Spleen (tissue), 11 donors: Measurements from ENCODE around the gene RRP36. TPM values are rescaled to one million over a fixed set of nuclear protein-coding genes. Genes with fewer than 3 reads are reported as not detected.
A peak's percentile ranks its signal among the peaks of the same experiment; 100 is the strongest.

Source experiments
- DNase-seq: peaks from one replicate; pipeline ENCODE4 v3.0.0-alpha.2; 2020
- H3K27ac ChIP-seq, 8 donors: fragments of 200-600 bp; sonication (generic) in 7 of 8; 1 replicate in 4 of 8; 2 replicates in 4 of 8; pipeline versions ENCODE4 v1.5.0 to v1.8.0; 2016 to 2021; ENCODE audit warnings: inconsistent platforms in 4 of 8, mild to moderate bottlenecking in 4 of 8, moderate library complexity in 1 of 8
- H3K27me3 ChIP-seq, 7 donors: fragments of 200-600 bp; sonication (generic) in 6 of 7; replicated peaks in 1 of 7; 1 replicate in 4 of 7; 2 replicates in 3 of 7; pipeline versions ENCODE4 v1.5.0 to v1.8.0; 2016 to 2021; ENCODE audit warnings: inconsistent platforms in 3 of 7, mild to moderate bottlenecking in 1 of 7
- H3K36me3 ChIP-seq, 6 donors: fragments of 200-600 bp; sonication (generic) in 5 of 6; 1 replicate in 4 of 6; 2 replicates in 2 of 6; pipeline versions ENCODE4 v1.5.0 to v1.8.0; 2016 to 2021; ENCODE audit warnings: inconsistent platforms in 2 of 6
- H3K4me1 ChIP-seq, 6 donors: fragments of 200-600 bp; sonication (generic) in 5 of 6; 1 replicate in 3 of 6; 2 replicates in 3 of 6; pipeline versions ENCODE4 v1.5.0 to v1.8.0; 2016 to 2021; ENCODE audit warnings: inconsistent platforms in 3 of 6
- H3K4me3 ChIP-seq, 8 donors: fragments of 200-600 bp; sonication (generic) in 7 of 8; 1 replicate in 4 of 8; 2 replicates in 4 of 8; pipeline versions ENCODE4 v1.5.0 to v1.8.0; 2016 to 2021; ENCODE audit warnings: inconsistent platforms in 4 of 8, mild to moderate bottlenecking in 4 of 8, moderate library complexity in 2 of 8
- H3K9me3 ChIP-seq, 8 donors: fragments of 200-600 bp; sonication (generic) in 7 of 8; 1 replicate in 4 of 8; 2 replicates in 4 of 8; pipeline versions ENCODE4 v1.5.0 to v1.8.0; 2016 to 2021; ENCODE audit warnings: inconsistent platforms in 4 of 8
- POLR2A ChIP-seq, 3 donors: fragments of 450-650 bp; IDR thresholded peaks; one replicate each; pipeline ENCODE4 v1.5.1; 2017; ENCODE audit warnings: antibody characterized with exemption in 3 of 3, mild to moderate bottlenecking in 1 of 3
- POLR2AphosphoS5 ChIP-seq, 3 donors: sonication (generic); formaldehyde crosslinking; IDR thresholded peaks; one replicate each; pipeline ENCODE4 v1.5.1; 2017; ENCODE audit warnings: antibody characterized with exemption in 3 of 3
- WGBS, 5 donors: extraction: QIAGEN DNeasy Blood & Tissue Kit in 3 of 5; methylation state at CpG; one replicate each; pipeline versions ENCODE4 v1.1.5 to v1.1.7; 2013 to 2018; 5-methylcytosine and 5-hydroxymethylcytosine counted together
- intact Hi-C: fragments of 100-400 bp; cut with DNase I; formaldehyde crosslinking; loops from one replicate; pipeline ENCODE4 v1.15.0; 2023; ENCODE audit warnings: low total_unique reads
- polyA plus RNA-seq, 3 donors: library from polyadenylated mRNA; stranded (reverse); fragments of 200-250 nt; gene quantifications; one replicate each; pipeline ENCODE4 v1.2.1, GENCODE V29; 2013
- total RNA-seq, 7 donors: library from RNA; depleted of rRNA in 3 of 7; stranded (reverse); fragments of >200 nt in 3 of 7; fragmentation: NEBNext Ultra II Directional in 4 of 7; extraction: Animal tissue kit (Norgen Biotek cat#: 25700) in 4 of 7; gene quantifications; one replicate each; pipeline versions ENCODE4 v1.1.0 to v1.2.1, GENCODE V29; 2016 to 2021
- TF ChIP-seq, protein P1 (sequence below), 11 experiments: fragments of 200-600 bp in 7 of 11; fragments of 450-650 bp in 4 of 11; sonication (generic) in 4 of 11; IDR thresholded peaks in 8 of 11; conservative IDR thresholded peaks in 3 of 11; 1 replicate in 7 of 11; 2 replicates in 4 of 11; pipeline versions ENCODE4 v1.4.0 to v1.8.0; 2016 to 2021; ENCODE audit warnings: antibody characterized with exemption in 11 of 11, inconsistent platforms in 4 of 11, mild to moderate bottlenecking in 1 of 11
- donor health status: healthy with polysubstance abuse.
- donor health status: DM: no; HTN: no; CAD: no; lungs with moderate emphysema.
- donor health status: DM: no; HTN: no; CAD: no.
- donor health status: Bipolar disorder and iron deficiency.
- donor health status: healthy.
- donor health status: DM: no; HTN: no; CAD: no.
- donor health status: DM: yes; HTN: yes; CAD: no.

The RRP36 gene
- total and polyA plus RNA-seq, 10 donors: 32.0 to 63.4 (median 39.6) TPM

DNA sequence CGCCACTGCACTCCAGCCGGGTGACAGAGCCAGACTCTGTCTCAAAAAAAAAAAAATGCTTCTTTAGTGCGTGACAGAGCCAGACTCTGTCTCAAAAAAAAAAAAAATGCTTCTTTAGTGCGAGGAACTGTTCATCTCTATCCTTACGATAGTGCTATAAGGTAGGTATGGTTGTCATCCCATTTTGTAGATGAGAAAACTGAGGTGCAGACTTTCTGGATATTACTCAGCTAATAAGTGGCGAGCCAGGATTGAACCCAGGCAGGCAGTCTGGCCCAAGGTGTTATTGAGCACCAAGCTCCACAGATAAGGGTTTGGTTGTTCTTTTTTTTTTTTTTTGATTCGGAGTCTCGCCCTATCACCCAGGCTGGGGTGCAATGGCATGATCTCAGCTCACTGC lies 19.6 kb upstream of the RRP36 start:
- 90 to 96% (median 93%) methylated on average over 8 of the region's 8 CpGs for WGBS, 5 donors
- no peaks in the 10 kb centered on the region for H3K4me1 ChIP-seq
- TF ChIP-seq POLR2A (IDR thresholded peaks at IDR 0.05) (no peak), POLR2AphosphoS5 (IDR thresholded peaks at IDR 0.05) (no peak)
- TF ChIP-seq, protein P1, sequence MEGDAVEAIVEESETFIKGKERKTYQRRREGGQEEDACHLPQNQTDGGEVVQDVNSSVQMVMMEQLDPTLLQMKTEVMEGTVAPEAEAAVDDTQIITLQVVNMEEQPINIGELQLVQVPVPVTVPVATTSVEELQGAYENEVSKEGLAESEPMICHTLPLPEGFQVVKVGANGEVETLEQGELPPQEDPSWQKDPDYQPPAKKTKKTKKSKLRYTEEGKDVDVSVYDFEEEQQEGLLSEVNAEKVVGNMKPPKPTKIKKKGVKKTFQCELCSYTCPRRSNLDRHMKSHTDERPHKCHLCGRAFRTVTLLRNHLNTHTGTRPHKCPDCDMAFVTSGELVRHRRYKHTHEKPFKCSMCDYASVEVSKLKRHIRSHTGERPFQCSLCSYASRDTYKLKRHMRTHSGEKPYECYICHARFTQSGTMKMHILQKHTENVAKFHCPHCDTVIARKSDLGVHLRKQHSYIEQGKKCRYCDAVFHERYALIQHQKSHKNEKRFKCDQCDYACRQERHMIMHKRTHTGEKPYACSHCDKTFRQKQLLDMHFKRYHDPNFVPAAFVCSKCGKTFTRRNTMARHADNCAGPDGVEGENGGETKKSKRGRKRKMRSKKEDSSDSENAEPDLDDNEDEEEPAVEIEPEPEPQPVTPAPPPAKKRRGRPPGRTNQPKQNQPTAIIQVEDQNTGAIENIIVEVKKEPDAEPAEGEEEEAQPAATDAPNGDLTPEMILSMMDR (IDR thresholded peaks at IDR 0.05 in 8 of 11, conservative IDR thresholded peaks at IDR 0.05 in 3 of 11): no peak

DNA sequence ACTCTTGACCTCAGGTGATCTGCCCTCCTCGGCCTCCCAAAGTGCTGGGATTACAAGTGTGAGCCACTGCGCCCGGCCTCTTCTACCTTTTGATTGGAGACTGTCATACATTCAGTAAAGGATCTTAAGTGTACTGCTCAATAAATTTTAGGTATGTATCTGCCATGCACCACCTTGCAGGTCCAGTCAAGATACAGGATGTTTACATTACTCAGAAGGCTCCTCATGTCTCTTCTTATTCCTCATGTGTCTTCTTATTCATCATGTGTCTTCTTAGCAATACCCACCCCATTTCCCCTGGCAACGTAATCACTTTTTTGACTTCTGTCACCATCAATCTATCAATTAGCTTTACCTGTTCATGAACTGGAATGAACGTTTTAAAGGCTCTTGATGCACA lies 15.6 kb upstream of the RRP36 start:
- H3K27ac ChIP-seq: no peak overlapping the region
- DNase-seq: no peak
- H3K27me3 ChIP-seq: no peaks in the 10 kb centered on the region
- H3K4me1 ChIP-seq: peaks cover 0 to 9% (median 0%) of the 10 kb centered on the region in 6 donors
- peaks cover 0 to 84% (median 44%) of the 10 kb centered on the region in 6 donors for H3K36me3 ChIP-seq
- 93 to 97% (median 94%) methylated on average over 5 of the region's 5 CpGs for WGBS, 5 donors
- TF ChIP-seq POLR2A (IDR thresholded peaks at IDR 0.05): no peak
- no peak for TF ChIP-seq POLR2AphosphoS5 (IDR thresholded peaks at IDR 0.05)
- TF ChIP-seq, protein P1 (IDR thresholded peaks at IDR 0.05 in 8 of 11, conservative IDR thresholded peaks at IDR 0.05 in 3 of 11): no peak
- no peak overlapping the region for H3K4me3 ChIP-seq
- no peaks in the 10 kb centered on the region for H3K9me3 ChIP-seq
- intact Hi-C loops: no loop called here

More for the DNA sequence above, 19.6 kb upstream of the RRP36 start:
- Histone ChIP-seq H3K27me3 (no peaks in the 10 kb centered on the region), H3K4me3 (no peak overlapping the region), H3K27ac (no peak overlapping the region), H3K9me3 (no peaks in the 10 kb centered on the region), H3K36me3 (peaks cover 0 to 58% (median 6%) of the 10 kb centered on the region in 6 donors)
- DNase-seq: no peak
- intact Hi-C loops: no loop called here

GRCh38 chr6:43006251-43006650 lies 15.2 kb upstream of the RRP36 start:
- Histone ChIP-seq H3K27me3 (no peaks in the 10 kb centered on the region), H3K9me3 (no peaks in the 10 kb centered on the region), H3K4me1 (peaks cover 0 to 13% (median 0%) of the 10 kb centered on the region in 6 donors), H3K27ac (no peak overlapping the region), H3K4me3 (no peak overlapping the region), H3K36me3 (peaks cover 0 to 84% (median 48%) of the 10 kb centered on the region in 6 donors)
- DNase-seq: no peak
- intact Hi-C loops: no loop called here
- TF ChIP-seq POLR2A (IDR thresholded peaks at IDR 0.05) (no peak), POLR2AphosphoS5 (IDR thresholded peaks at IDR 0.05) (no peak)
- TF ChIP-seq, protein P1 (IDR thresholded peaks at IDR 0.05 in 8 of 11, conservative IDR thresholded peaks at IDR 0.05 in 3 of 11): no peak
- 92 to 98% (median 94%) methylated on average over 11 of the region's 11 CpGs for WGBS, 5 donors

- 93 to 95% (median 95%) methylated on average over 9 of the region's 9 CpGs for WGBS, 5 donors
- no peak for TF ChIP-seq POLR2A (IDR thresholded peaks at IDR 0.05)
- TF ChIP-seq POLR2AphosphoS5 (IDR thresholded peaks at IDR 0.05): peak in 2 of 3 donors; percentile 1 to 15
- Histone ChIP-seq H3K4me3 (no peak overlapping the region), H3K36me3 (peaks cover 0 to 92% (median 56%) of the 10 kb centered on the region in 6 donors), H3K27ac (no peak overlapping the region), H3K27me3 (no peaks in the 10 kb centered on the region), H3K4me1 (peaks cover 0 to 21% (median 3%) of the 10 kb centered on the region in 6 donors), H3K9me3 (no peaks in the 10 kb centered on the region)
- intact Hi-C loops: no loop called here
- no peak for DNase-seq
These were observed 14.3 kb upstream of the RRP36 start for GRCh38 chr6:43007126-43007525.
